HG03354 (cell line): ENCODE data around the gene KRAS.
"Not testable (repeated sequence)": the region's sequence is repeated elsewhere in the genome, so short reads cannot be mapped to it uniquely, and the experiment has no call there.

Experiments
- ATAC-seq: cut with Tn5 transposase; IDR thresholded peaks from one replicate; pipeline ENCODE4 v1.9.1; 2021; ENCODE audit warnings: mild to moderate bottlenecking; ENCODE audit not compliant: unreplicated experiment, poor library complexity, severe bottlenecking

Gene KRAS

DNA sequence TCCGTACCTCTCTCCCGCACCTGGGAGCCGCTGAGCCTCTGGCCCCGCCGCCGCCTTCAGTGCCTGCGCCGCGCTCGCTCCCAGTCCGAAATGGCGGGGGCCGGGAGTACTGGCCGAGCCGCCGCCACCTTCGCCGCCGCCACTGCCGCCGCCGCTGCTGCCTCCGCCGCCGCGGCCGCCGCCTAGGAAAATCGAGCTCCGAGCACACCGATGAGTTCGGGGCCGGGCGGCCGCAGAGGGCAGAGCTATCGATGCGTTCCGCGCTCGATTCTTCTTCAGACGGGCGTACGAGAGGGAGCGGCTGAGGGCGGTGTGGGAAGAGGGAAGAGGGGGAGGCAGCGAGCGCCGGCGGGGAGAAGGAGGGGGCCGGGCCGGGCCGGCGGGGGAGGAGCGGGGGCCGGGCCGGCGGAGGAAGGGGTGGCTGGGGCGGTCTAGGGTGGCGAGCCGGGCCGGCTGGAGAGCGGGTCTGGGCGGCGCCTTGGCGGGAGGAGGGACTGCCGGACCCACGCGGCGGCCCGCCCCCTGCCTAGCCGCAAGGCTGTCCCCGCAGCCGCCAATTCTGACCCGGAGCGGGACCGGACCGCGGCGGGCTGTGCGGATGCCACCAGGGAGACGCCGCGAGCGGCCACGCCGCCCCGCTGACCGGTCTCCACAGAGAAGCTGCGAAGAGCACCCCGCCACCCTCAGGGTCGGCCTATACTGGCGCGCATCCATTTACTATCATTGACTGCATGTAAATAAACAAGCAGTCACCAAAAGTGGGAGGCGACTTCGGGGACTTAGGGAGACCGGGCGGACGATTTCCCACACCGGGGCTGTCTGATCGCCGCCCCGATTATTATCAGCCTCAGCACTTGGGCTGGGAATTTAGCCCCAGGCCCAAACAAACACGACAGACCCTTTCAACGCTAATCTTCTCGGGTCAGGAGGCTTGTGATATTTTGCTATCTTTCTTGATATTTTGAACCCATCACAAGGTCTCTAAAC, at the start of gene KRAS:
Gene KRAS, minus strand, starts transcription at position 186 of the 987 bp plus-strand sequence.
- peak; percentile 84 for ATAC-seq

- ATAC-seq, result no peak
Observed at GRCh38 chr12:25296381-25296780, 45.7 kb upstream of the KRAS start.

DNA sequence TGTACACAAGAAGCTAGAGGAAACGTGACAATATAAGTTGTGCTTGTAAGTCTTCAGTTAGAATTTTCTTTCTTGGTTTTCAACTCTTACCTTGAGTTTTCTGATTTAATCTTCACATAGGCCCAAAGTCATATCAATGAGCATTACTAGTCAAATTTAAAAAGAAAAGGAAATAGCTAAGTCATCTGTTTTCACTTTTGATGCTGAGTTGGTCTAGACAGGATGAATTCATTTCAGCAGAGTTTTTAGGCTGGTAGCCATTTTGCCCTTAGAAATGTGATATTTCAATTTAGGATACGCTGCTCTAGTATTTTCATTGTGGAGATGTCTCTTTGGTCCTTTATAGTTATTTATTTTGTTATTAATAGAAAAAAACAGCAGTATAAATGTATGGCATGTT, 44.6 kb upstream of the KRAS start:
- no peak for ATAC-seq

DNA sequence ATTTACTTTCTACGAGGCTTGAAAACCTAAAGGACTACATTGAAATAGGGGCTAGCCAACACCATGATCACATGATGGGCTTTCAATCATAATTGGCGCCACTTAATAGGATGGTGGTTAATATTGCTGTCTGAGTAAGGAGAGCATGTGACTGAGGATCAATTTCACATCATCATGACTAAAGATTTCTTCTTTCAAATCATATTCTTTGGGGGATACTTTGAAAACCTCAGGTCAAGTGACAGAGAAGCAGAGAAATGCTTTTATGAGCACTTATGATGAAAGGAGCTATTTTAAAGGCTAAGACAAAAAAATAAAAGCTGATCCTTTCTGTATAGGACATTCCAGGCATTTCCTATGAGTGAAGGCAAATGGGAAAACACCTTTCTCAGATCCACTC, 42.9 kb upstream of the KRAS start:
- ATAC-seq, result no peak

GRCh38 chr12:25292810-25293221, 42.1 kb upstream of the KRAS start:
- not testable (repeated sequence) for ATAC-seq

GRCh38 chr12:25287610-25288009, 36.9 kb upstream of the KRAS start:
- ATAC-seq, result no peak

- ATAC-seq, result no peak
Observed at GRCh38 chr12:25286837-25287236, 36.1 kb upstream of the KRAS start.

- no peak for ATAC-seq
Observed at GRCh38 chr12:25284024-25284423, 33.3 kb upstream of the KRAS start.

GRCh38 chr12:25283006-25283405, 32.3 kb upstream of the KRAS start:
- ATAC-seq, result no peak

- ATAC-seq, result no peak
Observed at GRCh38 chr12:25280082-25280481, 29.4 kb upstream of the KRAS start.

- ATAC-seq, result no peak
Observed at GRCh38 chr12:25278269-25278668, 27.5 kb upstream of the KRAS start.

- ATAC-seq, result no peak
Observed at GRCh38 chr12:25276199-25276937, 25.6 kb upstream of the KRAS start.

GRCh38 chr12:25271486-25272098, 20.9 kb upstream of the KRAS start:
- ATAC-seq, result no peak

GRCh38 chr12:25269701-25270100, 19.0 kb upstream of the KRAS start:
- peak; percentile 82 for ATAC-seq

DNA sequence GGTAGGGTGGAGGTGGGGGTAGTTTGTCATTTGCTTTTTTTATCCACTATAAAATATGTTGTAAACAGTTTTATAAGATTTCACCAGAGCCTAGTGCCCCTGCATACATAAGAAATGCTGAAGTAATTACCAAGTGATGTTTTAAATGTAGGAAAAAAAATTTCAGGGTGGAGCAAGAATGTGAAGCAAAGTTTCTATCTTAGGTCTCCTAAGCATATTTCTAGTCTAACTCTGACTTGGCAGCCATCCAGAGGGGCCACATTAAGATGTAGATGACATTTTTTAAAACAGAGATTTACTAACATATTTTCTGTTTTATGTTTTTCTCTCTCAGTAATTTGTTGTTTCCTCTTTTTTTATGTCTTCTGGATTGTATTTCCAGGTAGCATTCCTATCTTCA, 15.8 kb upstream of the KRAS start:
- no peak for ATAC-seq

GRCh38 chr12:25264862-25265261, 14.1 kb upstream of the KRAS start:
- no peak for ATAC-seq

- ATAC-seq, result no peak
Observed at GRCh38 chr12:25264114-25264513, 13.4 kb upstream of the KRAS start.

DNA sequence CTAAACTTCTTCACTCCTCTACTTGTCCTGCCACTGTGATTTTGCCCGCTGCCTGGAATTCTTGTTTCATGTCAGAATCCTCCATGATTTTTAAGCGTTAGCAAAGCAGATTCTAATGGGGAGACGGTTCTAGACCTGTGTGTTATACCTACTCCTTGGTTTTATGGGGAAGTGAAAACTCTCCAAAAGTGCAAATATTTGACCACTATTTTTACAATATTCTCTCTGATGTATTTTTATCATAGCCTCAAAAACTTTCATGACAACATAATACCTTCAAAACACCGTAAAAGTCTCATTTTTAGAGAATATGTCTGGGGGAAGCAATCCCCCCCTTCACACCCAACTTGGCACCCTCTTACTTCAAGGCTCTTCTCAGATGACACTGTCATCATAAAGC, 12.9 kb upstream of the KRAS start:
- no peak for ATAC-seq

DNA sequence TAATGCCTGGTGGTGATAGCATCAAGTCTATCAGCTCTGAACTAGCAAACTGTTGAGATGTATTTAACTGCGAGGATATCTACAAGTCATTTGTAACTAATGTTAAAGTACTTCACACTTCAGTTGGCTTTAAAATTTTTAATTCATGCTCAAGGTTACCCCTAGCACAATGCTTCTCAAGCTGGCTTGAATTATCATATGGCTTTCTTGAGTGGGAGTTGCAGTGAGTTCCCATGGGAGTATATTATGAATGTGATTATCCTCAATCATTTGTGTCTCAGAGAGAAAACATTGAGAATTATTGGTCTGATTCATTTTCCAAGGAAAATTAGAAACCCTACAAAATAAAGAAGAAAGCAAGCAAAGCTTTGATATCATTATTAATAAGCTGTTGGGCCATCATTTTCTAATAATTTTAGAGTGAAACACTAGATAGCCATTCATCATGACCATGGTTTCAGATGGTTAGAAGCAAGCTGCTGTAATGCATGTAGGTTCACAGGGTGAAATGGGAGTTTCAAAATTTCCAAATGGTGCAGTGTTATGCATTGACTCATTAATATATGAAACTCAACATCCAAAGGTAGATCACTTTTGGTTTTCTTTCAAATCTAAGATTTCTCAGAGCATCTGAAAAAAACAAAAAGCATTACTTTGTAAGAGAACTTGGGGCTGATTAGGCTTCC, 11.8 kb upstream of the KRAS start:
- peak; percentile 52 for ATAC-seq
